Chondrocyte (in vitro differentiated cells): Measurements from ENCODE around the gene UXS1. TPM values are rescaled to one million over a fixed set of nuclear protein-coding genes. Genes with fewer than 3 reads are reported as not detected.

Experiments
- DNase-seq: peaks from one replicate; pipeline ENCODE4 v3.0.0; 2021; ENCODE audit warnings: mixed read lengths, low spot score
- H3K27ac Mint-ChIP-seq: one replicate; pipeline ENCODE4 v1.8.0; 2021; ENCODE audit warnings: mild to moderate bottlenecking, moderate library complexity, mixed read lengths; ENCODE audit not compliant: unreplicated experiment
- H3K27me3 Mint-ChIP-seq: 2 replicates; pipeline ENCODE4 v1.8.0; 2021; ENCODE audit warnings: low read depth, mixed read lengths
- H3K36me3 Mint-ChIP-seq: 2 replicates; pipeline ENCODE4 v1.8.0; 2021; ENCODE audit warnings: low read depth, mixed read lengths
- H3K4me1 Mint-ChIP-seq: 2 replicates; pipeline ENCODE4 v1.8.0; 2021; ENCODE audit warnings: low read depth, mild to moderate bottlenecking, mixed read lengths
- H3K4me3 Mint-ChIP-seq: one replicate; pipeline ENCODE4 v1.8.0; 2021; ENCODE audit warnings: mild to moderate bottlenecking, moderate library complexity, mixed read lengths; ENCODE audit not compliant: unreplicated experiment
- H3K9me3 Mint-ChIP-seq: 2 replicates; pipeline ENCODE4 v1.8.0; 2021; ENCODE audit warnings: low read depth, mixed read lengths
- CTCF ChIP-seq: fragments of 200-600 bp; sonication (generic); IDR thresholded peaks from 2 replicates; pipeline ENCODE4 v1.5.0; 2021; ENCODE audit warnings: antibody characterized with exemption, mild to moderate bottlenecking, moderate library complexity
- total RNA-seq: library from RNA; stranded (reverse); gene quantifications from 3 replicates; pipeline ENCODE4 v1.2.1, GENCODE V29; 2021

UXS1 gene
- total RNA-seq, 1 donor from 2014 or later = 19.7 TPM

- Mint-ChIP-seq H3K9me3 (peaks cover 3% of the 10 kb centered on the region), H3K4me3 (no peak overlapping the region), H3K4me1 (no peaks in the 10 kb centered on the region), H3K27me3 (no peaks in the 10 kb centered on the region), H3K27ac (no peak overlapping the region), H3K36me3 (peaks cover 16% of the 10 kb centered on the region)
- no peak for TF ChIP-seq CTCF
- no peak for DNase-seq
These were observed 34.0 kb downstream of the UXS1 start for GRCh38 chr2:106159866-106160785.

GRCh38 chr2:106158871-106159270, 35.2 kb downstream of the UXS1 start:
- DNase-seq = no peak
- no peak overlapping the region for H3K27ac Mint-ChIP-seq
- peaks cover 28% of the 10 kb centered on the region for H3K36me3 Mint-ChIP-seq
- TF ChIP-seq CTCF = no peak
- no peaks in the 10 kb centered on the region for H3K27me3 Mint-ChIP-seq
- no peak overlapping the region for H3K4me3 Mint-ChIP-seq
- H3K4me1 Mint-ChIP-seq = no peaks in the 10 kb centered on the region
- H3K9me3 Mint-ChIP-seq = peaks cover 14% of the 10 kb centered on the region

GRCh38 chr2:106158131-106158530, 36.0 kb downstream of the UXS1 start:
- Mint-ChIP-seq H3K9me3 (peaks cover 21% of the 10 kb centered on the region), H3K36me3 (peaks cover 34% of the 10 kb centered on the region), H3K4me1 (no peaks in the 10 kb centered on the region), H3K4me3 (no peak overlapping the region), H3K27me3 (no peaks in the 10 kb centered on the region), H3K27ac (no peak overlapping the region)
- TF ChIP-seq CTCF = no peak
- DNase-seq = no peak

GRCh38 chr2:106157416-106157815, 36.7 kb downstream of the UXS1 start:
- DNase-seq = no peak
- Mint-ChIP-seq H3K27ac (no peak overlapping the region), H3K9me3 (peaks cover 25% of the 10 kb centered on the region), H3K27me3 (no peaks in the 10 kb centered on the region), H3K4me1 (no peaks in the 10 kb centered on the region), H3K4me3 (no peak overlapping the region), H3K36me3 (peaks cover 38% of the 10 kb centered on the region)
- TF ChIP-seq CTCF = no peak

- Mint-ChIP-seq H3K27ac (no peak overlapping the region), H3K36me3 (peaks cover 38% of the 10 kb centered on the region), H3K4me3 (no peak overlapping the region), H3K27me3 (no peaks in the 10 kb centered on the region), H3K9me3 (peaks cover 25% of the 10 kb centered on the region), H3K4me1 (no peaks in the 10 kb centered on the region)
- no peak for DNase-seq
- TF ChIP-seq CTCF = no peak
These were observed 37.5 kb downstream of the UXS1 start for GRCh38 chr2:106156305-106157296.
